Activated naive CD4-positive, alpha-beta T cell treated with Interleukin-2 at 50 U/mL for 16 hours (primary cell): ENCODE measurements around the gene MCCC1.
"Not testable (repeated sequence)": the region's sequence is repeated elsewhere in the genome, so short reads cannot be mapped to it uniquely, and the experiment has no call there.

Experiments
- DNase-seq: peaks from one replicate; pipeline ENCODE4 v3.0.0-alpha.2; 2020

MCCC1 gene

DNA sequence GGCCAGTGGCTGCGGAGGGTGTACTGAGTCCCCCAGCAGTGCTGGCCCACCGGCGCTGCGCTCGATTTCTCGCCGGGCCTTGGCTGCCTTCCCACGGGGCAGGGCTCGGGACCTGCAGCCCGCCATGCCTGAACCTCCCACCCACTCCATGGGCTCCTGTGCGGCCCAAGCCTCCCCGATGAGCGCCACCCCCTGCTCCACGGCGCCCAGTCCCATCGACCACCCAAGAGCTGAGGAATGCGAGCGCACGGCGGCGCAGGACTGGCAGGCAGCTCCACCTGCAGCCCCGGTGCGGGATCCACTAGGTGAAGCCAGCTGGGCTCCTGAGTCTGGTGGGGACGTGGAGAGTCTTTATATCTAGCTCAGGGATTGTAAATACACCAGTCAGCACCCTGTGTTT lies 1.7 kb upstream of the MCCC1 start:
- not testable (repeated sequence) for DNase-seq

GRCh38 chr3:183100376-183100775 lies 1.1 kb upstream of the MCCC1 start:
- no peak for DNase-seq

GRCh38 chr3:183099838-183100204 lies 525 bp upstream of the MCCC1 start:
- DNase-seq = no peak

- no peak for DNase-seq
Measured at GRCh38 chr3:183098536-183099025, 715 bp downstream of the MCCC1 start.

DNA sequence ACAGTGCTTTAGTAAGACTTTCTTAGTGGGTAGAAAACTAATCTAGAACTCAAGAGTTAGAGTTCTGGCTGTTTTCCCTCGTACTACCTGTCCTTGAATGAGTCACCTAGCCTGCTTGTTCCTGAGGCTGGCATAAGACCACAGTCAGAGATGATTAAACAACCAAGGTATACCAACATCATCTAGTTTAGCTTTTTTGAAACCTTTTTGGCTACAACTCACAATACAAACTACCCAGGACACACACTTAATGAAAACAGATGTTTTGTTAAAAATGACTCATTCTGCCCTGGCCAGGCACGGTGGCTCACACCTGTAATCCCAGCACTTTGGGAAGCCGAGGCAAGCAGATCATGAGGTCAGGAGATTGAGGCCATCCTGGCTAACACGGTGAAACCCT lies 4.6 kb downstream of the MCCC1 start:
- DNase-seq = no peak

DNA sequence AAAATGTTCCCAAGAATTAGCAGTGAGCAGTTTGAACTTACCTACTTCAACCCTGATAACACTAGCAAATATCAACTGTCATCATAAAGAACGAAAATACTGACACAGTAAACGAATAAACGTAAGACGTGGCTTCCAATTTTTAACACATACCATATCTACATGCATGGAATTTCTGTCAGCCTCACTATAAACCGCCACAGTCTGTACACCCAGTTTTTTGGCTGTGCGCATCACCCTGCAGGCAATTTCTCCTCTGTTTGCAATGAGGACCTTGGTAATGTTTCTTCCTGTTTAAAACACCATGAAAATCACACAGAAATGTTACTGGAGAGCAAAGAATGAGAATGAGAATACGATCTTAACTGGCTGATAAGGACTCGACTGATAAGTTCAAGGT lies 7.0 kb downstream of the MCCC1 start:
- DNase-seq = no peak

DNA sequence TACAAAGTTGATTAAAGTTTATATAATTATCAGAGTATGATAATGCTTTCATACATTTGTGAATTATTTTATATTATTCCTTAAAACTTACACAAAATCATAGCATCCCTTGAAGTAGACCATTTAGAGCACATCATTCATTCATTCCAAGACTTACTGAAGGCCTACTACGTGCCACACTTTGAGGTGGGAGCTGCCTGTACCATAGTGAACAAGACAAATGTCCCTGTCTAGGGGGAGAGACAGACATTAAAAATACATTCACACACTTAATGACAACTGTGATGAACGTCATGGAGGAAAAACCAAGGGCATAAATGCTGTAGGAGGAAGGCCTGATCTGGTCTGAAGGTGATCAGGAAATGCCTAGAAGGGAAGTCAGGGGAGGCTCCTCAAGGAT lies 12.1 kb downstream of the MCCC1 start:
- DNase-seq = no peak

DNA sequence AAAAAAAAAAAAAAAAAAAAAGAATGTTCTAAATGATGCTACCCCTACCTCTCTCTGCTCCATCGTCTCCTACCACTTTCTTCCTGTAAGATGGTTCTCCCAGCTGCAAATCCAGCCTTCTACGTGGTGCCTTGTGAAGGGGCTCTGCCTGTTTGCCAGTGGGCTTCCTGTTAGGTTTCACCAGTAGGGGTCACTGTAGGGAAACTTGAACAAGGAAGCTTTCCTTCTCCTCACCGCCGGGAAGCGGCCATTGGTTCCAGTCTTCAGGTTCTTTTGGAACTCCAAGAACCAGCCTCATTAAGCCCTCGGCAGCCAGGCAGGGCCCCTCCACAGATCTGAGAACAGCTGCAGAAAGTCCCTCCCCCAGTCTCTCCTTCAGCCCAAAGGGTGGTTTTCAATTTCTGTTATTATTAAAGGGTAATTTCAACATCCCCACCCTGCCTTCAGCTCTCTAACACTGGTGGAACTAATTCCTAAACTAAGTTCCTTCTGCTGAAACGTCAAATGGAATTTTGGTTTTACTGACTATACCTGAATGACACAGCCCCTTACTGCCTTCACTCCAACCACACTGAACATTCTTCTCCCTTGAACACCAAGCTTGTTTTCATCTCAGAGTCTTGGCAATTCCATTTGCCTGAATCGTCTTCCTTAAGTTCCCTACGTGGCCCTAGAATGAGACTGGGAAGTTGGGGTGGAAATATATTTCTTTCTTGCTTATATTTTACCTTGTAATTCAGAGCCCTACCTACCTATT lies 13.5 kb downstream of the MCCC1 start:
- no peak for DNase-seq

GRCh38 chr3:183082355-183082915 lies 16.9 kb downstream of the MCCC1 start:
- no peak for DNase-seq

- no peak for DNase-seq
Measured at GRCh38 chr3:183081459-183082183, 17.7 kb downstream of the MCCC1 start.

- DNase-seq = no peak
Measured at GRCh38 chr3:183080628-183081027, 18.7 kb downstream of the MCCC1 start.

- DNase-seq = no peak
Measured at GRCh38 chr3:183074881-183075280, 24.4 kb downstream of the MCCC1 start.

DNA sequence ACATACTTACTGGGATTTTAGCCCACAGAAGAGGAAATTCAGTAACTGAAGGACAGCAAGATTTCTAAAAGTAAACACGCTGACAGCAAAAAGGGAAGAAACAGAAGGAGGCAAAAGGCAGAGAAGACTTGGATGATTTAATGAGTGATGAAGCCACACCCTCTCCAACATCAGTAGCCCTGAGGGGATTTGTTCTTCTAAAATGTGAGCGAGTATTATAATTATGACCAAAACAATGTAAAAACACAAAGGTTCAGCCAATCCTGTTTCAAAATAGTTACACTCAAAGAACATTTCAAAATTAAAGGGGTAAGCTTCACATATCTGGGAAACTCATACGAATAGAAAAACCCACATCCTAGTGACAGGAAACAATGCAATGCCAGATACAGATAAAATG lies 25.0 kb downstream of the MCCC1 start:
- no peak for DNase-seq

- no peak for DNase-seq
Measured at GRCh38 chr3:183073839-183074238, 25.5 kb downstream of the MCCC1 start.

DNA sequence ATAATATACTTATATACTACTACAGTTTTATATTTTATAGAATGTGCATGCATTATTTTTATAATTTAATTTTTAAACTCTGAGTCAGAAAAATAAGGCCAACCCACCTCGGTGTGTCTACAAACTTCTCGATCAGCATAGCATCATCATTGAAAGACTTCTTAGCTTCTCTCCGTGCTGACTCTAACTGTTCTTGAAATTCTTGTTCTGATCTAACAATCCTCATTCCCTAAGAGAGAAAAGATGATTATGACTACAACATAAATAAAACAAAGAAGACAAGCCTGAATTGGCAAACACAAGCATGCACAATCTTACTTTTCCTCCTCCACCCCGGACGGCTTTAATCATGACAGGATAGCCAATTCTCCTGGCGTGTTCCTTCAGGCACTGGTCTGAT lies 28.4 kb downstream of the MCCC1 start:
- no peak for DNase-seq

GRCh38 chr3:183069086-183069485 lies 30.2 kb downstream of the MCCC1 start:
- DNase-seq = no peak

GRCh38 chr3:183066891-183067290 lies 32.4 kb downstream of the MCCC1 start:
- DNase-seq = not testable (repeated sequence)

DNA sequence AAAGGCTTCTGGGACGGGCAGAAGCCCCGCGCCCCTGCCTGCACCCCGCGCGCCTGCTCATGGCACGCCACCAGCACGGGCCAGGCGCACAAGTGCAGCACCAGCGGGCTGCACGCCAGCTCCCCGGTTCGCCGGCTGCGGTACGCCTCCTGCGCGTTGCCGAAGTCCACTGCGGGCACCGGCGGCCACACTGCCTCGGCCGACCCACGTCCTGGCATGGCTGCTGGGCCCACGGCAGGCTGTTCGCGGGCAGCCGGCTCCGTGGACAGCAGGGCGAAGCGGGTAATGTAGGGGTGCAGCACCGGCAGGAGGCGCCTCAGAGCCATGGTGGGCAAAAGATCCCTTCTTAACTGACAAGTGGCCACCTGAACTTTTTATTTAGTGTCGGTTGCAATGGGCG lies 34.8 kb downstream of the MCCC1 start:
- DNase-seq = no peak

DNA sequence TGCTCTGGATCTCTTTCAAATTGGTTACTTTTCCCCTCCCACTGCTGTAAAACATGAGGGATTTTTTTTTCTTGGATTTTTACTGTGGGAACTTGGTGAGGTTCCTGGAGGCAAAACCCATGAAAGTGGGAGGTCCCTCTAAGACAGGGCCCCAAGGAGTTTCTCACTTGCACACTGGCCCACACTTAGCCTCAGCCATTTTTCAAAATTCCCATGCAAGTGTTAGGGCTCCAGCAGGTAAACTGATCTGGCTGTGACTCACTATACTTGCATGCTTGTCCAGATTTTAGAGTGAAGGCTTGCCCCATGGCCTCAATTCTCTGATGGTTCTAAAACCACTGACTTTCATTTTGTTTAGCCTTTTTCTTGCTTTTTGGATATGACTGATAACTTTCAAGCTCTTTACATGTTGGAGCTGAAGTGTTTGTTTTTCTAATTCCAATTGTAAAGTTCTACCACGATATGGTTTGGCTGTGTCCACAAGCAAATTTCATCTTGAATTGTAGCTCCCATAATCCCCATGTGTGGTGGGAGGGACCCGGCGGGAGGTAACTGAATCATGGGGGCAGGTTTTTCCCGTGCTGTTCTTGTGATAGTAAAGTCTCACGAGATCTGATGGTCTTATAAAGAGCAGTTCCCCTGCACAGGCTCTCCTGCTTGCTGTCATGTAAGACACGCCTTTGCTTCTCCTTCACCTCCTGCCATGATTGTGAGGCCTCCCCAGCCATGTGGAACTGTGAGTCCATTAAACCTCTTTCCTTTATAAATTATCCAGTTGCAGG lies 37.7 kb downstream of the MCCC1 start:
- DNase-seq = no peak

DNA sequence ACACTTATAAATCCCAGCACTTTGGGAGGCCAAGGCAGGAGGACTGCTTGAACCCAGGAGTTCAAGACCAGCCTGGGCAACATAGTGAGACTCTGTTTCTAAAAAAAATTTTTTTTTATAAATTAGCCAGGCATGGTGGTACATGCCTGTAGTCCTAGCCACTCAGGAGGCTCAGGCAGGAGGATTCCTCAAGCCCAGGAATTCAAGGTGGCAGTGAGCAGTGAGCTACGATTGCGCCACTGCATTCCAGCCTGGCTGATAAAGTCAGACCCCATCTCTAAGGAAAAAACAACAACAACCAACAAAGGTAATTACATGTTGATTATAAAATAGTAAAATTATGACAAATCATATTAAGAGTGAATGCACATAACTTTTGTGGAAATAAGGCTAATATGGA lies 40.9 kb downstream of the MCCC1 start:
- no peak for DNase-seq

DNA sequence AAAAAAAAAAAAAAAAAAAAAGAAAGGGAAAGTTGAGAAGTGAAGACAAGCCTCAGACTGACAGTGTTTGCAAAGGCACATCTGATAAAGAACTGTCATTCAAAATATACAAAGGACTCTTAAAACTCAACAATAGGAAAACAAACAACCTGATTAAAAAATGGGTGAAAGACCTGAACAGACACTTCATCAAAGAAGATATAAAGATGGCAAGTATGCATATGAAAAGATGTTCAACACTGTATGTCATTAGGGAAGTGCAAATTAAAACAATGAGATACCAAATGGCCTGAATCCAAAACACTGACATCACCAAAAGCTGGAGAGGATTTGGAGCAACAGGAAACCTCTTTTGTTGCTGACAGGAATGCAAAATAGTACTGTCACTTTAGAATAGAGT lies 48.6 kb downstream of the MCCC1 start:
- no peak for DNase-seq

DNA sequence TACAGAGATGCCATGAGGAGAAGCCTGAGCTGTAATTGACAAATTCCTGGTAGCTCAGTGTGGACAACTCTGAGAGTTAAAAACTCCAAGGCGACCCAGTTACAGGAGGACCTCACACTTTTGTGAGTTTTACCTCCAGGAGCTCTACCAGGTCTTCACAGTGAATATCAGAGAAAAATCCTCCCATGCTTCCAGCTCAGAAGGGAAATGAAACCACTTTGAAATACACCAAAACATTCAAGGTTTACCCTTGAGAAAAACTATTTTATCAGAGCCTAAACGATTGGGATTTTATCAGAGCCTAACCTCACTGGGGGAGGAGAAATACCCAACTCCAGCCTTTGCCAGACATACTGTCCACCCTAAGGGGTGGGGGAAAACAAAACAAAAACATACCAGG lies 52.4 kb downstream of the MCCC1 start:
- no peak for DNase-seq

DNA sequence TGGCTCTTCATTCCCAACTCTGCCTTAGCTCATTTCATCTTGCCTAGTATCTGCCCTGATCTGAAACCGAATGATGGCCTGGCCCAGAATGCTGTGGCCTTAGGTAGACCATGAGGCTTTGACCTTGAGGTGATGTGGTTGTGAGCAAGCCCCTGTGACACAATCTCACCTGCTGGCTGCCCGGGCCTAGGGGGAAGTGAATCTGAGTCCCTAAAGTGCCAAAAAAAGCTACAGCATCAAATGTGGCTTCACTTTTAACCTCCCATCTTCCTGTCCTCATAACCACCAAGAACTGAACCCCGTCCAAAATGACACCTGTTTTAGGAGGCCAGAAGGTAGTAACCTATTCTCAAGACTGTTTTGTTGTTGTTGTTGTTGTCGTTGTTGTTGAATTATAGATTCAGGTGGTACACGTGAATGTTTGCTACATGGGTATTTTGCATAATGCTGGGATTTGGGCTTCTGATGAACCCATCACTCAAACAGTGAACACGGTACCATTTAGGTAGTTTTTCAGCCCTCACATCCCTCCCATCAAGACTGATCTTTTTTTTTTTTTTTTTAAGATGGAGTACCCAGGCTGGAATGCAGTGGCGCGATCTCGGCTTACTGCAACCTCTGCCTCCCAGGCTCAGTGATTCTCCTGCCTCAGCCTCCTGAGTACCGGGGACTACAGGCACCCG lies 54.6 kb downstream of the MCCC1 start:
- DNase-seq = no peak
